WTC11 (cell line): ENCODE data around the gene PCSK4. TPM values are rescaled to one million over a fixed set of nuclear protein-coding genes. Genes with fewer than 3 reads are reported as not detected.

Source experiments
- ATAC-seq: fragments of 200-7000 bp; cut with Tn5 transposase; 2 replicates; pipeline ENCODE4 v1.10.0; 2021; ENCODE audit warnings: mild to moderate bottlenecking, moderate library complexity
- CTCF ChIA-PET: fragments of 300-600 bp; sonication (Branson Sonifier 250); formaldehyde crosslinking; loops from one replicate; lab custom pipeline; 2021; ENCODE audit warnings: antibody characterized with exemption; lab: Charles Lee
- POLR2A ChIA-PET: fragments of 350-600 bp; sonication (Branson Sonifier 250); formaldehyde crosslinking; loops from one replicate; lab custom pipeline; 2021; ENCODE audit warnings: antibody characterized with exemption; lab: Charles Lee
- DNase-seq: peaks from one replicate; pipeline ENCODE4 v3.0.0; 2021; ENCODE audit warnings: low spot score
- H3K27ac Mint-ChIP-seq: 2 replicates; pipeline ENCODE4 v1.8.0; 2021; ENCODE audit warnings: mixed read lengths
- H3K27me3 Mint-ChIP-seq: 2 replicates; pipeline ENCODE4 v1.8.0; 2021; ENCODE audit warnings: low read depth, mild to moderate bottlenecking, moderate library complexity, mixed read lengths
- H3K36me3 Mint-ChIP-seq: 2 replicates; pipeline ENCODE4 v1.8.0; 2021; ENCODE audit warnings: mixed read lengths
- H3K4me1 Mint-ChIP-seq: 2 replicates; pipeline ENCODE4 v1.8.0; 2022; ENCODE audit warnings: mixed read lengths
- H3K4me3 Mint-ChIP-seq: 2 replicates; pipeline ENCODE4 v1.8.0; 2021; ENCODE audit warnings: mild to moderate bottlenecking, moderate library complexity, mixed read lengths
- H3K9me3 Mint-ChIP-seq: 2 replicates; pipeline ENCODE4 v1.8.0; 2021; ENCODE audit warnings: mixed read lengths
- AR ChIP-seq: fragments of 250-450 bp; sonication (Bioruptor Pico); IDR thresholded peaks from 2 replicates; pipeline ENCODE4 v1.9.0; 2021; ENCODE audit warnings: mild to moderate bottlenecking
- ATF1 ChIP-seq: sonication (generic); formaldehyde crosslinking; IDR thresholded peaks from 2 replicates; pipeline ENCODE4 v1.8.1; 2023; ENCODE audit warnings: mild to moderate bottlenecking, moderate library complexity, missing genetic modification reagents
- EMX1 ChIP-seq: fragments of 250-450 bp; sonication (Bioruptor Pico); IDR thresholded peaks from 2 replicates; pipeline ENCODE4 v1.8.0; 2021; ENCODE audit warnings: mild to moderate bottlenecking
- ESRRA ChIP-seq: sonication (generic); formaldehyde crosslinking; IDR thresholded peaks from 2 replicates; pipeline ENCODE4 v1.8.1; 2022; ENCODE audit warnings: mild to moderate bottlenecking, missing genetic modification reagents, borderline replicate concordance
- ETV6 ChIP-seq: sonication (generic); formaldehyde crosslinking; IDR thresholded peaks from 2 replicates; pipeline ENCODE4 v1.8.1; 2022; ENCODE audit warnings: mild to moderate bottlenecking, missing genetic modification reagents
- FOXK1 ChIP-seq: sonication (generic); formaldehyde crosslinking; IDR thresholded peaks from 2 replicates; pipeline ENCODE4 v1.8.0; 2022; ENCODE audit warnings: mild to moderate bottlenecking, moderate library complexity, missing genetic modification reagents
- NFYB ChIP-seq: sonication (generic); formaldehyde crosslinking; conservative IDR thresholded peaks from 2 replicates; pipeline ENCODE4 v1.8.0; 2022; ENCODE audit warnings: low read depth, missing genetic modification reagents
- NR2C2 ChIP-seq: sonication (generic); formaldehyde crosslinking; IDR thresholded peaks from 2 replicates; pipeline ENCODE4 v1.8.0; 2022; ENCODE audit warnings: mild to moderate bottlenecking, missing genetic modification reagents
- SMAD4 ChIP-seq: sonication (generic); formaldehyde crosslinking; IDR thresholded peaks from 2 replicates; pipeline ENCODE4 v1.8.0; 2022; ENCODE audit warnings: mild to moderate bottlenecking, missing genetic modification reagents
- STAT6 ChIP-seq: sonication (generic); formaldehyde crosslinking; conservative IDR thresholded peaks from 2 replicates; pipeline ENCODE4 v1.8.1; 2023; ENCODE audit warnings: mild to moderate bottlenecking, low read depth, missing genetic modification reagents, moderate library complexity
- ZNF121 ChIP-seq: sonication (generic); formaldehyde crosslinking; IDR thresholded peaks from 2 replicates; pipeline ENCODE4 v1.8.0; 2023; ENCODE audit warnings: missing genetic modification reagents
- ZNF138 ChIP-seq: sonication (generic); formaldehyde crosslinking; conservative IDR thresholded peaks from 2 replicates; pipeline ENCODE4 v1.8.1; 2022; ENCODE audit warnings: mild to moderate bottlenecking, moderate library complexity, missing genetic modification reagents
- ZNF232 ChIP-seq: sonication (generic); formaldehyde crosslinking; IDR thresholded peaks from 2 replicates; pipeline ENCODE4 v1.8.0; 2022; ENCODE audit warnings: mild to moderate bottlenecking, missing genetic modification reagents
- ZNF263 ChIP-seq: sonication (generic); formaldehyde crosslinking; IDR thresholded peaks from 2 replicates; pipeline ENCODE4 v1.8.1; 2022; ENCODE audit warnings: low read depth, mild to moderate bottlenecking, moderate library complexity, missing genetic modification reagents
- ZNF396 ChIP-seq: fragments of 250-450 bp; sonication (Bioruptor Pico); IDR thresholded peaks from 2 replicates; pipeline ENCODE4 v1.8.0; 2021; ENCODE audit warnings: mild to moderate bottlenecking, moderate library complexity, borderline replicate concordance
- ZNF425 ChIP-seq: fragments of 250-450 bp; sonication (Bioruptor Pico); conservative IDR thresholded peaks from 2 replicates; pipeline ENCODE4 v1.9.0; 2021; ENCODE audit warnings: mild to moderate bottlenecking
- ZNF512 ChIP-seq: sonication (generic); formaldehyde crosslinking; IDR thresholded peaks from 2 replicates; pipeline ENCODE4 v1.8.1; 2022; ENCODE audit warnings: missing genetic modification reagents, borderline replicate concordance
- ZNF671 ChIP-seq: fragments of 250-450 bp; sonication (Bioruptor Pico); IDR thresholded peaks from 2 replicates; pipeline ENCODE4 v1.8.0; 2021; ENCODE audit warnings: mild to moderate bottlenecking
- total RNA-seq: library from RNA; stranded (reverse); gene quantifications from 3 replicates; pipeline ENCODE4 v1.2.3, GENCODE V29; 2021
- TF ChIP-seq, protein P1 (sequence below): sonication (generic); formaldehyde crosslinking; IDR thresholded peaks from 2 replicates; pipeline ENCODE4 v1.8.0; 2022; ENCODE audit warnings: mild to moderate bottlenecking, missing genetic modification reagents
- TF ChIP-seq, protein P2 (sequence below): fragments of 250-450 bp; sonication (Bioruptor Pico); IDR thresholded peaks from 2 replicates; pipeline ENCODE4 v1.9.0; 2021; ENCODE audit warnings: mild to moderate bottlenecking, borderline replicate concordance

PCSK4 gene
- total RNA-seq, 1 experiment from 2014 or later: 22.4 TPM

GRCh38 chr19:1455336-1456120 is 34.6 kb downstream of the PCSK4 start (continued):
- TF ChIP-seq ZNF263 (CRISPR knock-in tag) (no peak), ZNF512 (no peak), FOXK1 (0 out of 2 replicates have a peak, but pooled peaks have one; percentile 28), ZNF121 (CRISPR knock-in tag) (no peak), ESRRA (no peak), ZNF232 (CRISPR knock-in tag) (no peak), ZNF396 (no peak), ATF1 (no peak), NFYB (0 out of 2 replicates have a peak, but pooled peaks have one; percentile 18), AR (no peak), ZNF671 (CRISPR knock-in tag) (no peak)
- TF ChIP-seq, protein P1, sequence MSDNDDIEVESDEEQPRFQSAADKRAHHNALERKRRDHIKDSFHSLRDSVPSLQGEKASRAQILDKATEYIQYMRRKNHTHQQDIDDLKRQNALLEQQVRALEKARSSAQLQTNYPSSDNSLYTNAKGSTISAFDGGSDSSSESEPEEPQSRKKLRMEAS (CRISPR knock-in tag): peak; percentile 38; the same call in 1 of the 2 replicates

GRCh38 chr19:1455002-1455335 is 35.2 kb downstream of the PCSK4 start:
- no peak for ATAC-seq
- CTCF ChIA-PET: interaction anchor here (0.5 to 5.2 kb wide), 16 partner anchors 8 to 371 kb away, joined by 3 to 76 read pairs (median 5); no protein-coding TSS in a partner anchor
- H3K27ac Mint-ChIP-seq: no peak overlapping the region
- H3K4me3 Mint-ChIP-seq: peak overlapping the region; percentile 53
- peaks cover 6% of the 10 kb centered on the region; the same call in 1 of the 2 replicates for H3K4me1 Mint-ChIP-seq
- no peak for DNase-seq
- no peaks in the 10 kb centered on the region for H3K36me3 Mint-ChIP-seq
- POLR2A ChIA-PET: interaction anchor here (1.0 to 2.2 kb wide), 5 partner anchors 11 to 181 kb away, joined by 3 to 10 read pairs (median 3); partner anchors contain the start of genes PCSK4 and REEP6
- H3K27me3 Mint-ChIP-seq: peaks cover 60% of the 10 kb centered on the region
- H3K9me3 Mint-ChIP-seq: no peaks in the 10 kb centered on the region
- TF ChIP-seq ZNF263 (CRISPR knock-in tag): no peak
- TF ChIP-seq NR2C2 (CRISPR knock-in tag): no peak
- TF ChIP-seq NFYB: no peak
- TF ChIP-seq EMX1 (CRISPR knock-in tag): no peak
- no peak for TF ChIP-seq ZNF425
- TF ChIP-seq STAT6 (CRISPR knock-in tag): no peak
- TF ChIP-seq ETV6 (CRISPR knock-in tag): no peak
- TF ChIP-seq, protein P2, sequence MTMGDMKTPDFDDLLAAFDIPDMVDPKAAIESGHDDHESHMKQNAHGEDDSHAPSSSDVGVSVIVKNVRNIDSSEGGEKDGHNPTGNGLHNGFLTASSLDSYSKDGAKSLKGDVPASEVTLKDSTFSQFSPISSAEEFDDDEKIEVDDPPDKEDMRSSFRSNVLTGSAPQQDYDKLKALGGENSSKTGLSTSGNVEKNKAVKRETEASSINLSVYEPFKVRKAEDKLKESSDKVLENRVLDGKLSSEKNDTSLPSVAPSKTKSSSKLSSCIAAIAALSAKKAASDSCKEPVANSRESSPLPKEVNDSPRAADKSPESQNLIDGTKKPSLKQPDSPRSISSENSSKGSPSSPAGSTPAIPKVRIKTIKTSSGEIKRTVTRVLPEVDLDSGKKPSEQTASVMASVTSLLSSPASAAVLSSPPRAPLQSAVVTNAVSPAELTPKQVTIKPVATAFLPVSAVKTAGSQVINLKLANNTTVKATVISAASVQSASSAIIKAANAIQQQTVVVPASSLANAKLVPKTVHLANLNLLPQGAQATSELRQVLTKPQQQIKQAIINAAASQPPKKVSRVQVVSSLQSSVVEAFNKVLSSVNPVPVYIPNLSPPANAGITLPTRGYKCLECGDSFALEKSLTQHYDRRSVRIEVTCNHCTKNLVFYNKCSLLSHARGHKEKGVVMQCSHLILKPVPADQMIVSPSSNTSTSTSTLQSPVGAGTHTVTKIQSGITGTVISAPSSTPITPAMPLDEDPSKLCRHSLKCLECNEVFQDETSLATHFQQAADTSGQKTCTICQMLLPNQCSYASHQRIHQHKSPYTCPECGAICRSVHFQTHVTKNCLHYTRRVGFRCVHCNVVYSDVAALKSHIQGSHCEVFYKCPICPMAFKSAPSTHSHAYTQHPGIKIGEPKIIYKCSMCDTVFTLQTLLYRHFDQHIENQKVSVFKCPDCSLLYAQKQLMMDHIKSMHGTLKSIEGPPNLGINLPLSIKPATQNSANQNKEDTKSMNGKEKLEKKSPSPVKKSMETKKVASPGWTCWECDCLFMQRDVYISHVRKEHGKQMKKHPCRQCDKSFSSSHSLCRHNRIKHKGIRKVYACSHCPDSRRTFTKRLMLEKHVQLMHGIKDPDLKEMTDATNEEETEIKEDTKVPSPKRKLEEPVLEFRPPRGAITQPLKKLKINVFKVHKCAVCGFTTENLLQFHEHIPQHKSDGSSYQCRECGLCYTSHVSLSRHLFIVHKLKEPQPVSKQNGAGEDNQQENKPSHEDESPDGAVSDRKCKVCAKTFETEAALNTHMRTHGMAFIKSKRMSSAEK (CRISPR knock-in tag): no peak
- no peak for TF ChIP-seq SMAD4 (CRISPR knock-in tag)
- no peak for TF ChIP-seq ZNF138 (CRISPR knock-in tag)
- TF ChIP-seq ZNF512: no peak
